Measurements from ENCODE around the gene PIP5K1C. TPM values are rescaled to one million over a fixed set of nuclear protein-coding genes. Genes with fewer than 3 reads are reported as not detected.

PIP5K1C gene
- total and polyA plus RNA-seq, 9 of the 15 experiments (the other 6 are each of a cell fraction or from before 2014, with no cell fraction given): 0.38 to 22.1 (median 4.1) TPM

- TF ChIP-seq ZBTB9 (CRISPR knock-in tag; IDR thresholded peaks at IDR 0.05) (no peak; the same call in 1 of the 2 replicates), XRCC4 (IDR thresholded peaks at IDR 0.05; ENCODE audit: extremely low read depth, insufficient read depth, insufficient read length) (no peak), ZBTB26 (CRISPR knock-in tag; IDR thresholded peaks at IDR 0.05) (no peak), TBL1XR1 (IDR thresholded peaks at IDR 0.05; ENCODE audit: low read length in 2 of 2) (peak; percentile 69 to 82; a peak in 2 of 4 replicates), NR2F6 (CRISPR knock-in tag; IDR thresholded peaks at IDR 0.05) (no peak), NFE2 (IDR thresholded peaks at IDR 0.05; ENCODE audit: low read depth) (peak; percentile 34; the same call in 1 of the 2 replicates), GTF2F1 (IDR thresholded peaks at IDR 0.05; ENCODE audit: low read depth, low read length) (0 out of 2 replicates have a peak, but pooled peaks have one; percentile 49), POLR2AphosphoS2 (IDR thresholded peaks at IDR 0.05; ENCODE audit: low read length) (no peak), CEBPG (CRISPR knock-in tag; IDR thresholded peaks at IDR 0.05) (no peak), CEBPG (tag; conservative IDR thresholded peaks at IDR 0.05 in 1 of 2, IDR thresholded peaks at IDR 0.05 in 1 of 2) (no peak), CHD7 (IDR thresholded peaks at IDR 0.05; ENCODE audit: low read depth, low read length) (no peak), CREB1 (IDR thresholded peaks at IDR 0.05) (peak; percentile 35; the same call in 1 of the 2 replicates), CREB1 (CRISPR knock-in tag; IDR thresholded peaks at IDR 0.05) (peak; percentile 80), ZNF347 (CRISPR knock-in tag; IDR thresholded peaks at IDR 0.05; ENCODE audit: low read depth) (no peak)
These were observed 21.0 kb upstream of the PIP5K1C start (continued) for GRCh38 chr19:3721131-3721886.
